ENCODE data around the gene UGP2.
A peak's percentile ranks its signal among the peaks of the same experiment; 100 is the strongest.

Gene UGP2

DNA sequence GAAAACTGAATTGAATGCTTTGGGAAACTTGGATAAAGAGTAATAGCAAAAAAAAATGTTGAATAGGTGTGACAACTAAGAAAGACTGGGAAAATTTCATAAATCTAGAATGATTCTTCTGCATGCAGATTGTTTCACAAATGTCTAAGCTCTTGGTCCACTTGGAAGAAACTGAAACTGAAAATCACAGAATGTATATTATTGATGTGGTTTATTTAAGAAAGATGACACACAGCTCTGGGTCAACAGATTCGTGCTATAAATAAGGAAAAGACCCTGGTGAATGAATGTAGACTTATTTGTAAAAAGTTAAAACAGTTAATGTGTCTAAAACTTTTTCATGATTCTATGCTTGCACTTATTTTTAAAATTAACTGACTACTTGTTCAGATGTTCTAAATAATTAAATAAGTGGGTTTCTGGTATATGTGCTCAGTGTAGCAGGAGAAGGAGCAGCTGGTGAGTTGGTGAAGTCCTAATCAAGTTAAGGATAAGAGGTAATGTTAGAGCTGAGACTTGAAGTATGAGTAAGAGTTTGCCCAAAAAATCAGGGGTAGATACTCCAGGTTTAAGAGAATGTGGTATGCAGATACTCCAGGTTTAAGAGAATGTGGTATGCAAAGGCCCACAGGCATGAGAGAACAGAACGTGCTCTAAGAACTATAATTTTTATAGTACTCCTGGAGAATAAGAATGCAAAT is 24.5 kb downstream of the UGP2 start:
- DNase-seq: no peak

DNA sequence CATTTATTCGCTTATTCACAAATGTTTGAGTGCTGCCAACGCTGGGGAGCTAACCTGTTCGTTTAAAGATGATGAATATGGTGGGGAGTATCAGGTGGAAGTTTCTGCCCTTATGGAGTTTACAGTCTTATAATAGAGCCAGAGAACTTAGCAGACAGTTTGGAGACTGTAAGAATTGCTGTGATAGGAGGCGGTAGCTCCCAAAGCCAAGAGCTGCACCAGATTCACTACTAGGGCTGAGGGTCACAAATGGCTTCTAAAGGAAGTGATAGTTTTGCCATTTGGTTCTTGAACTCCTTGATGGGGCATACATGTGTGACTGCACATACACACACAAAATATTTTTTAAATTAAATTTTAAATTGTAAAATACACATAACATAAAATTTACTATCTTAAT is 29.0 kb downstream of the UGP2 start:
- no peak for DNase-seq

DNA sequence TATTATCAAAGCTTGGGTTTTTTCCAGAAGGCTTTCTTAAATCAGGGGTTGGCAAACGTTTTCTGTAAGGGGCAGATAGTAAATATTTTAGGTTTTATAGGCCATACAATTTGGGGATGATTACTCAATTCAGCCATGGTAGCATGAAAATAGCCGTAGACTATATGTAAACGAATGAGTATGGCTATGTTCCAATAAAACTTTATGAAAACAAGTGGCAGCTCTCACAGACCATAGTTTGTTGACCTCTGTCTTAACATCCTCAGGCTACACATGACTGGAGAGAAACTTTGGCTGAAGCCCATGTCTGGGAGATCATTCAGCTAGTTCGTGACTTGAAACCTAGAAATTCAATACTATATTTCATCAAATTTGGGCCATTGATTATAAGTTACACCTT is 30.2 kb downstream of the UGP2 start:
- no peak for DNase-seq

DNA sequence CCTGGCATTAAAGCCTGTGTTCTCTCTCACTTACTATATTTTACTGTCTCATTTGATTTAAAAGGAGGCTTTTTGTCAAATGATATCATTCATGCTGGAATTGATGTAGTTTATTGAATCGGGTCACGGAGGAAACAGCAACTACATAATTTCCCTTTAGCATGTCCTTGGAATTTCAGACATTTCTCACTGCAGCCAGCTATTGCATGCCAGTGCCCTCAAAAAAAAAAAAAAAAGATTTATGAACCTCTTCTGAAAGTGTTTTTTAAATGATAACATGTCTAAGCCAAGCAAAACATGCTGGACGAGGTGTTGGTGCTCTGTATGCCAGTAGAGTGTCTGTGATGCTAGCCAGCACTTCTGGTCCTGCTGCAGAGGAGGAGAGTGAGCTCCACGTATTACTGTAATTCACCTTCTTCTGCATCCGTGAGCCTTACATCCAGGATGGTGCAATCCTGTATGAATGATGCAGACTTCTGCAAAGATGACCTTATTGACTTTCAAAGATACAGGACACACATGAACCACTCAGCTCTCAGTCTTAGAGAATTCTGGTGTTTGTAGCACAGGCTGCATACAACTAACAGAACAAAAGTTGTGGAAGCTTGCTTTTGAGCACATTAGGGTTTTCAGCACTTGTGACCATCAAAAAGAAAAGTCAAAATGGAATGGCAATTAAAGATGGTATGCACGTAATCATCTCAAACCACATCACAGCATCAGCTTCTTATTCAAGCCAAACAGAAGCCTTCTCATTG is 31.1 kb downstream of the UGP2 start:
- DNase-seq: no peak

DNA sequence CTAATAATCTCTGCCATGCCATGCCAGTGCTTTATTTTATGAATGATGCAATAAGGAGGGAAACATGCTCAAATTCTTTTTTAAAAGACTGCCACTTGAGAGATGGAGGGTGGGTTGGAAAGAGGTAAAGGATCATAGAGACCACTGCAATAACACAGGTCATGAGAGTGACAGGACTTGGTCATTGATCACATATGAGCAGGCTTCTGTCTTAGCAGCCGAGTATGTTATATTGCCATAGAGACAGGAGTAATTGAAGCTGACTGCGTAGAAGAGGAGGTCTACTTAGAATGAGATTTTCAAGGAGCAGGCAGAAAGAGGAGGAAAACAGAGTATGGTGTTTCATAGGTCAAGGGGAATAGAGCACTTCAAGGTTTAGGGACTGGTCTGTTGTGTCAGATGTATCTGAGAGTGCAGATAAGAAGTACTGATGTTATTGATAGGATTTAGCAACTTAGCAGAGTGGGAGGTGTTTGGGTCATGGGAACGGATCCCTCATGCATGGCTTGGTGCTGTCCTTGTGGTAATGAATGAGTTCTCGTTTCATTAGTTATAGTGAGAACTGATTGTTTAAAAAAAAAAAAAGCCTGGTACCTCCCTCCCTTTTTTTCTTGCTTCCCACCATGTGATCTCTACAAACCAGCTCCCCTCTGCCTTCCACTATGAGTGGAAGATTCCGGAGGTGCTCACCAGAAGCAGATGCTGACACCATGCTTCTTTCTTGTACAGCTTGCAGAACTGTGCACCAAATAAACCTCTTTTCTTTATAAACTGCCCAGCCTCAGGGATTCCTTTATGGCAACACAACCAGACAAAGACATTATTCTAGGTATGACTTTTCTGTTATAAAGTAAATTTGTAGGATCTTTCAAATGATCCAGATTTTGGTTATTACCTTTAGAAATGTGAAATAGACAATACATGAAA is 32.8 kb downstream of the UGP2 start:
- DNase-seq: no peak

DNA sequence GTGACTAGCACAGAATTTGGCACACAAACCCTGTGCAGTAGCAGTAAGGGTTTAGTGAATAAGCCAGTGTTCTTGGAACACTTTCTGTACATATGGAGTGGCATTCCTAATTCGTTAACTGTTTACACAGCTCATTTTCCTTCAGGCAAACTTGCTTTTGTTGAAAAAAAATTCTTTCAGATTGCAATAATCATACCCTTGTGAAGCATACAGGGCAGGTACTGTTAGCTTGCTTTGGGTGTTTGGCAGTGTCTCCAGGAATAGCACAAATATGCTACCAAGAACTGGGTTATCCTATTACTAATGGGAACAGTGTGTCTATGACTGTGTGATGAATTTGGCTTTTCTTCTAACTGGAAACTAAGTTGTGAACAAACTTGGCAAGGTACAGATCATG is 33.4 kb downstream of the UGP2 start:
- no peak for DNase-seq

DNA sequence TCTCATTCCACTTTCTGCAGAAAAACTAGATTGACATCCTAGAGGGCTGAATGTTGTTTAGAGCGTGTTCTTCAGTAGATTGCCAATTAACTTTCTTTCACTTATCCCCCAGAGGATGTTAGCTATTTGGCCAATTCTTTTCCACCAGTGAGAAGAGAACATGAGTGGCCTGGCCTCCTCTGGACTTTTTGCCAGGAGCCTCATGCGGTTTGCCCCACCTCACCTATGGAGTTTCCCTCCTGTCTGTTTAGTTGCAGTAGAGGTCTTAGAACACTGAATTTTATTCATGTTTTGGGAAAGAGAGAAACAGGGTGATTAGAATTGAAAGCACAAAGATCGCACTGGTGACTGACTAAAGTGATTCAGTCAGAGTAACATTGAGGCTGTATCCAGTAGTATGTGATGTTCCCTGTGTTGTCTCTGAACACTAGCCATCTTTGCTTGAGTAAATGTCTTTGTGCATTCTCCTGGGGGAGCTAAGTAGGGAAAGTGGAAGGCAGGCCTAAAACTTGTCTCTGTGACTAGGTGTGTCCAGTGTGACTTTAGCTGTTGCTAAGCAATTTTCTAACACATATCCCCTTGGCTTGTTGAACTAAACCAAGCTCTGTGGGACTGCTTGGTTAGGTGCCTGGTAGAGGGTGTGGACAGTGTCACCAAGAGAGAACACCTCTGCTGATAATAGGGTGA is 34.0 kb downstream of the UGP2 start:
- no peak for DNase-seq

DNA sequence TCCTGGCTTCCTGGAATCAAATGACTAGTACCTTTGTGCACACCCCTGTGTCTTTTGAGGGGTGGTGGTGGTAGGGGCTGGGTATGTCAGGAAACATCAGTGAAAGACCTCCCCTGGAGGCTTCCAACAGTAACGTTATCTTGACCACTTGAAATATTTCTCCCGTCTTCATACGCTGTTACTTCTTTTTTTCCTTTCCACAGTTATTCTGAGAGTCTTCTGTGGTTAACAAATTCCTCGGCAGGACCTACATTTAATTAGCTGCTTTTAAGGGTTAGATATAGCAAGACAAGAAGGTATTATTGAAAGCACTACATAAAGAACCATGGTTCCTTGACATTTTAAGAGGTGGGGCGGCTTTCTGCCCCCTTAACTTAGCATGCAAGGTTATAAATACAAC is 34.6 kb downstream of the UGP2 start:
- no peak for DNase-seq

DNA sequence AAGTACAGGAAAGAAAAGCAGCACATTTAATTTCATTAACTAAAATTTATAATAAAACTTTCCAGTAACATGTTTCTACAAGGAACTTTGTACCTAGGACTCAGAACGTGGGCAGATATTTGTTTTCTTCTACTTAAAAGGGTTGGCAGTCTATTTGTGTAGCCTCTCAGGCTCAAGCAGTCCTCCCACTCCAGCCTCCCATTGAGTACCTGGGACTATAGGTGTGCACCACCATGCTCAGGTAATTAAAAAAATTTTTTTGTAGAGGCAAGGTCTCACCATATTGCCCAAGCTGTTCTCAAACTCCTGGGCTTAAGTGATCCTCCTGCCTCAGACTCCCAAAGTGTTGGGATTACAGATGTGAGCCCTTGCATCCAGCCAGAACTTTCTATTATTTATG is 36.8 kb downstream of the UGP2 start:
- DNase-seq: no peak

DNA sequence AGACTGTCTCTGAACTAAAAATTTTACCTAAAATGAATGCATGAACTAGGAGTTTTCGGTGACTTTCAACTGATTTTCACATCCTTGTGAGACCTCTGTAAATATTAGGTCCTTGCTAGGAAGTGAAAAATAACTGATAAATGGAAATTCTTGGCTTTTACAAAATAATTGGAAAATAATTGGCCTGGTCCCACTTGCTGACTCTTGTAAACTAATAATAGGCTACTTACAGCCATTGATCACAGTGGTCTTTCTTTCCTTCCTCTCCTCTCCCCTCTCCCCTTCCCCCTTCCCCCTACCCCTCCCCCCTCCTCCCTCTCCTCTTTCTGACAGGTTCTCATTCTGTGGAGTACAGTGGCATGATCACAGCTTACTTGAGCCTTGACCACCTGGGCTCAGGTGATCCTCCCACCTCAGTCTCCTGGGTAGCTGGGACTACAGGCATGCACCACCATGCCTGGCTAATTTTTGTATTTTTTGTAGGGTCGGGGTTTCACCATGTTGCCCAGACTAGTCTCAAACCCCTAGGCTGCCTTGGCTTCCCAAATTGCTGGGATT is 38.3 kb downstream of the UGP2 start:
- DNase-seq: no peak

DNA sequence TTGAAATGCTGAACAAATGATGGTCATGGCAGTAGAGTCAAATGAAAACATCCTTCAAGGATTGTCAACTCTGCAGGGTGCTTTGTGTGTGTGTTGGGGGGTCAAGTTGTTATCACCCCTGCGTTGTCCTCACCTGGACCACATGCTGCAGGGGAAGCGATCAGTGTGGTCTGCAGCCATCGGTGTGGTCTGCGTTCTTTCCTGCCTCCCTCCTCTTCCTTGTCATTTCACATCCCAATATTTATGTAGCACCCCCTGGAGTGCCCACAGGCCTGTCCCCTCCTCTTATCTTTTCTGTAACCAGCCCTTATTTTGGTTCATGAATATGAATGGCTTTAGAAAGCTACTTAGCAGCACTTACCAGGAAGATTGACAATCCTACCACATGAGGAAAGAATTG is 38.9 kb downstream of the UGP2 start:
- DNase-seq: no peak

DNA sequence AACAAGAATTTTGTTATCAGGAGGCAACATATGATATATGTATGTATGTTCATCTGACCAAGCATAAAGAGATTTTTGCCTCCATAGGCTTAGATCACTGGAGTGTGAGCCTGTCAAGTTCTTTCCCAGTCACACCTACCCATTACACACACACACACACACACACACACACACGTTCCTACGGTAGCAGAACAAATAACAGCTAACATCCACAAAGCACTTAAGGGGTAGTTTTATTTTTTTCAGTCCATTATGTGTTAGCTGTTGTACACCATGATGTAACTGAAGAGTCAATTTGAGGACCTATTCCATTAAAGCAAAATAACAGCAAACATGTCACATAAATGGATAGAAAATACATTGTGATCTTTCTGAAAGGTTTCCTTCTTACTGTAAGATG is 39.5 kb downstream of the UGP2 start:
- DNase-seq: no peak

DNA sequence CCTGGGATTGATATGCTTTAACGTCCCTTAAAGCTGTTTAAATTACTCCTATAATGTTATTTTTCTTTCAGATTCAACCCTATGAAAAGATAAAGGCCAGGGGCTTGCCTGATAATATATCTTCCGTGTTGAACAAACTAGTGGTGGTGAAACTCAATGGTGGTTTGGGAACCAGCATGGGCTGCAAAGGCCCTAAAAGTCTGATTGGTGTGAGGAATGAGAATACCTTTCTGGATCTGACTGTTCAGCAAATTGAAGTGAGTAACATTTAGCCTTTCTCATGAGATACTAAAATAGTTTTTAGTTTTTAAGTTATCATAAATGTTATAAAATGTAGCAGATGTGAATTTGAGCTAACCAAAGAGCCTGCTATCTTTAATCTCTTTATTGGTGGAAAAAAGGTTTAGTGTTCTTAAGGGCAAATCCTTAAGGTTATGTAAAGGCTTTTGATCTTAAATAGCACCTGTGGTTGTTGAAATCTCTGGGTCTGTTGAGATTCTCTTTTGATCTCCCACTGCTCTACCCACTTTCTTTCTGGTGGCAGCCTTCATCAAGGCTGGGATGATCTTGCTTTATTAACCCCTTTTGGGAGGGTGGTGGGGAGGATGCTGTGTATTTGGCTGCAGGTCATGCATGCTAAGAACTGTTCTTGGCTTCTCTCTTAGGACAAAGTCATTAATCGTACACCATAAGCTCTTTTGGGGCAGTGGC is 40.9 kb downstream of the UGP2 start:
- no peak for DNase-seq

DNA sequence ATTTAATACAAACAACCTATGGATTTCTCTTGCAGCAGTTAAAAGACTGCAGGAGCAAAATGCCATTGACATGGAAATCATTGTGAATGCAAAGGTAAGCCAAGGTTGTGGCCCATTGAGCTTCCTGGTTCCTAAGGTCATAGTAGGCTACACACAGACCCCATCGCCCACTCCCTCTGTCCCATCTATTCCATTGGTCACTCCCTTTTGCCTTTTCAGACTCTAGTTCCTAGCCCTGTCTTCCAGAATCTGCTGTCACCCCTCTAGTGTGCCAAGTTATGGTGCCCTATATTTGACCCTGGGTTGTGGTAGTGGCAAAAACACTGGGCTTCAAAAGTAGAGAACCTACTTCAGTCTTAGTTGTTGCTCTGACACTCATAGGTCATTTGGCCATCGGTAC is 44.7 kb downstream of the UGP2 start:
- no peak for DNase-seq

DNA sequence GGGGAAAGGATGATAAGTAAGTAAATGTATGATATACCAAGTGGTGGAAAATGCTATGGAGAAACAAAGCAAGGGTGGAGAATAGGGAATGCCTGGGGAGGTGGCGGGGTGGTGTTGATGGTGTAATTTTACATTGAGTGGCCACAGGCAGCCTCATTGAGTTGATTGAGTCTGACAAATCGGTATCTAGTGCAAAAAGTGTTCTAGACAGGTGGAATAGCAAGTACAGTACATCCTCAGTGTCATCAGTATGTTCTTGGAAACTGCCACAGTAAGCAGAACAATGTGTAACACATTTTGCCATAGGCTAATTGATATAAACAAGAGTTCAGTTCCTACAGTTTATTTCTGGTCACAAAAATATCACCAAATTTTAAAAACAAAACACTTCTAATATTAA is 46.4 kb downstream of the UGP2 start:
- DNase-seq: no peak

DNA sequence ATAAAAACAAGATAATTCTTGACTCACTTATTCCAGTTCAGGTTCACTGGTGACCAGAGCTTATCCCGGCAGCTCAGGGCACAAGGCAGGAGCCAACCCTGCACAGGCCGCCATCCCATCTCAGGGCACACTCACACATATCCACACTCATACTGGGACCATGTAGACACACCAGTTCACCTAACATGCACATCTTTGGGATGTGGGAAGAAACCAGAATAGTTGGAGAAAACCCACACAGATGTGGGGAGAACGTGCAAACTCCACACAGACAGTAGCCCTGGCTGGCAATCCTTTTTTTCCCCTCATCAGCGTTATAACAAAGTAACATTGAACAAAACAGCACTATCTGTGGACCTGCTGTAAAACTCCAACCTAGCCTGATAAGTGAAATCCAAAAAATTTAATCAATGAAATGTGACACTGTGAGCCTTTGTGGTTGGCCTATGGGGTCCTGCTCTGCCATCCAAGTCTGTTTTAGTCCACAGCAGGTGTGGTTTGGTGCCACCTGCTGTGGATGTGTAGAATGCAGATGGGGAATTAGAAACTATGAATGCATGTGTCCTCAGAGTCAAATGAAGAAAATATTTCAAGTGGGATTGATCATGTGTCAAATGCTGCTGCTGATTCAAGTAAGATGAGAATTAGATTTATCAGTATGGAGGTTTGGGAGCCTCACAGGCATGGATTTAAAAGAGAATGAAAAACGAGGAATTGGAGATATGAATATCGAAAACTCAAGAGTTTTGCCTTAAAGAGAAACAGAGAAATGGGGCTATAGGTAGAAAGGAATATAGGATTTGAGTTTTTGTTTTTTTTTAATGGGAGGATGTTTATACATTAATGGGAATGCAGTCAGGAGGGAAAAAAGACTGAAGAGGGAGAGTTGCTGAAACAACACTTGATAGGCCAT is 47.0 kb downstream of the UGP2 start:
- peak; percentile 14 to 16 for DNase-seq

DNA sequence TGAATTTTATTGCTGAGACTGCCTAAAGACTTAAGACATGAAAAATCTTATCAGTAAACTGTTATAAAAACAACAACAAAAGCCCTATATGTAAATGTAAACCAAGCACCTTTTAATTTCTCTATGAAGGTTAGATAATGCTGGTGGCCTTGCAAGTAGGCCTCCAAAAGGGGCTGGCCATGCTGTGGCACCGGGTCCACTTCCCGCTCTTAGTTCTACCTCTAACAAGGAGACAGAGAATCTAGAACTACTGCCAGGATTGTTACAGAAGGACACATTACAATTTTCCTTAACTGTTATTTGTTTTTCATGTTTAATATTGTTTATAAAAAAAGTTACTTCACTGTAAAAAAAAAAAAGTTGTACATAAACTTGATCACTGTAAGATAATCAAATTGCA is 49.0 kb downstream of the UGP2 start:
- DNase-seq: no peak

DNA sequence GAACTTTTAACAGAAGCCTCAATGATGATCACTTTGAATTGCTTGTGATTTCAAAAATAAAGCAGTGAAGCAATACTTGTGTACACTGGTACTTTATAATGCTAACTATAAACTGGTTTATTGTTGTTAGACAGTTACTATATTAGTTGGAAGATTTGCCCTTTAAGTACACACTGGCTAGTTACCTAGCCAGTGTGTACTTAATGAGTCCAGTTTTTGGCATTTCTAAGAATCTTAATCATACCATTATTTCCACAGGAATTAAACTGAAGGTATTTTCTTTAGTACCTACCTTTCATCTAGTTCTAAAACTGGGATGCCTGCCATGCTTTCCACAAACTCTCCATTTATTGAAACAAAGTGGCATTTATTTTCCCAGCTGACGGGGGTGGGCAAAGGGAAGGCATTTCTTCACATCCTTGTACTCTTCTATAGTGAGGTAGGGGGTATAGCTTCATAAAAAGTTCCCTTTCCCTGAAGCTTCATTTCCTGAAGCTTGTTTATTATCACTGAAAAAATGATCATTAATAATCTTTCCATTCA is 49.9 kb downstream of the UGP2 start:
- DNase-seq: no peak

DNA sequence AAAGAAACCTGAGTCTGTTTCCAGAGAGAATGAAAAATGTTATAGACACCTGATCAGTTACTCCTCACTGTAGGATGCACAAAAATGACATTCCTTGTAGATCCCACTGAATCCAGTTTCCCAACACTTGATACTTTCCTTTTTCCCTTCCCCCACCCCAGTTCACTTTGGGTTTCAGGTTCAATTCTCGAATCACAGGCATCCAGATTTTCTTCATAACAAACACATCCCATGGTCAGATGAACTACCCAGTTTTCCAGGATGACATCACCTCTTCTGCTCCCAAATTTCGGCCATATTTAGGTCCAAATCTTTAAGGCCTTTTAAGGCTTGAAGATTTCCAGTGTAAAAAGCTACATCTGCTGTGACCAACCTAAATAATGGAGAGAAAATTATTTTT is 51.5 kb downstream of the UGP2 start:
- DNase-seq: no peak

DNA sequence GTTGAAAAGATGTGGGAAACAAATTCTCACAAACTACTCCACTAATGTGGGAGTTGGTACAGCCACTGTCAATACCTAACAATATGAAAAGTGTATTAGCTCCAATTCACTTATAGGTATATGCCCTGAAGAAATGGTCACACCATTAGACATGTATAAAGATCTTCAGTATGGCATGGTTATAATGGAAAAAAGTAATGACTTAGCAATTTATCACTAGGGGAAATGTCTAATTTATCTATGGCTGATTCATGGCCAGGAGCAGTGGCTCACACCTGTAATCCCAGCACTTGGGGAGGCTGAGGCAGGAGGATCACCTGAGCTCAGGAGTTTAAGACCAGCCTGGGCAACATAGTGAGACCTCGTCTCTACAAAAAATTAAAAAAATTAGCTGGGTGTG is 52.5 kb downstream of the UGP2 start:
- no peak for DNase-seq

Measured in inflammatory macrophage (primary cell).